Right cardiac atrium (tissue), 5 donors: ENCODE results near the gene CCDC158. TPM values are rescaled to one million over a fixed set of nuclear protein-coding genes. Genes with fewer than 3 reads are reported as not detected.

ENCODE experiments used
- ATAC-seq, 2 donors: fragments of 200-7000 bp; cut with Tn5 transposase; one replicate each; pipeline versions ENCODE4 v1.8.0 to v1.9.1; 2020; ENCODE audit warnings: moderate library complexity in 2 of 2, mild to moderate bottlenecking in 1 of 2
- DNase-seq, 3 donors: peaks; one replicate each; pipeline ENCODE4 v3.0.0-alpha.2; 2020
- H3K27ac ChIP-seq: one replicate; pipeline ENCODE4 v1.5.1; 2013; ENCODE audit warnings: mild to moderate bottlenecking, low read length, control low read depth, moderate library complexity
- H3K27me3 ChIP-seq: one replicate; pipeline ENCODE4 v1.6.1; 2013; ENCODE audit not compliant: control insufficient read depth, insufficient read depth
- H3K4me1 ChIP-seq: one replicate; pipeline ENCODE4 v1.6.1; 2013; ENCODE audit warnings: low read length; ENCODE audit not compliant: control insufficient read depth, insufficient read depth
- H3K4me3 ChIP-seq: one replicate; pipeline ENCODE4 v1.5.1; 2013; ENCODE audit warnings: low read length, control low read depth
- H3K9me3 ChIP-seq: one replicate; pipeline ENCODE4 v1.6.1; 2013; ENCODE audit warnings: low read length; ENCODE audit not compliant: control insufficient read depth
- WGBS: extraction: QIAGEN DNeasy Blood & Tissue Kit; methylation state at CpG from one replicate; pipeline ENCODE4 v1.1.7; 2013; 5-methylcytosine and 5-hydroxymethylcytosine counted together
- intact Hi-C, 4 donors: fragments of 100-400 bp; cut with DNase I; formaldehyde crosslinking; loops; one replicate each; pipeline versions ENCODE4 v1.11.0 to v1.14.0; 2022 to 2023
- polyA plus RNA-seq: library from polyadenylated mRNA; stranded (reverse); fragments of 200-250 nt; gene quantifications from one replicate; pipeline ENCODE4 v1.2.3, GENCODE V29; 2013
- total RNA-seq, 4 donors: library from RNA; stranded (reverse); fragmentation: NEBNext Ultra II Directional; extraction: Animal tissue kit (Norgen Biotek cat#: 25700); gene quantifications; one replicate each; pipeline ENCODE4 v1.2.1, GENCODE V29; 2021
- donor health status: healthy with polysubstance abuse.
- donor health status: DM: no; HTN: yes; CAD: no.
- donor health status: DM: no; HTN: no; CAD: no.
- donor health status: DM: no; HTN: yes; CAD: no; lungs with severe emphysema.
- donor health status: DM: yes; HTN: yes; CAD: no.

Gene CCDC158
- total and polyA plus RNA-seq, 5 donors, result 0.07 to 2.0 (median 1.2) TPM

DNA sequence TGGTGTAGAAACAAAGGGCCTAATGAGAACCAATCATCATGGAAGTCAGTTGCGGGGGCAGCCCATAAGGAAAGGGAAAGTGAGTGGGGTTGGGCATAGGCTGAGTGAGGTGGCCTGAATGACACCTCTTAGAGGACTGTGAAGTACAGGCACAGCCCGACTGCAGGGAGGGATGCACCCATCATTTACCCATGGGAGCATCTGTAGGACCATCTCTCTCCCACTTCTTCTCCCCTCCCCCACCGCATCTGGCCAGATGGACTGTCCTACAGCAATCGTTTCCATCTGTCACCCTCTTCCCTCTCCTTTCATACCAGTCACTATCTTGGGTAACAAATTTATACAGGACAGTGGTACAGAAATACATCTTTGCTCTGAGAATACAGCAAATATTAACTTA is 110.3 kb downstream of the CCDC158 start:
- WGBS, result 67% methylated on average over 4 of the region's 4 CpGs

DNA sequence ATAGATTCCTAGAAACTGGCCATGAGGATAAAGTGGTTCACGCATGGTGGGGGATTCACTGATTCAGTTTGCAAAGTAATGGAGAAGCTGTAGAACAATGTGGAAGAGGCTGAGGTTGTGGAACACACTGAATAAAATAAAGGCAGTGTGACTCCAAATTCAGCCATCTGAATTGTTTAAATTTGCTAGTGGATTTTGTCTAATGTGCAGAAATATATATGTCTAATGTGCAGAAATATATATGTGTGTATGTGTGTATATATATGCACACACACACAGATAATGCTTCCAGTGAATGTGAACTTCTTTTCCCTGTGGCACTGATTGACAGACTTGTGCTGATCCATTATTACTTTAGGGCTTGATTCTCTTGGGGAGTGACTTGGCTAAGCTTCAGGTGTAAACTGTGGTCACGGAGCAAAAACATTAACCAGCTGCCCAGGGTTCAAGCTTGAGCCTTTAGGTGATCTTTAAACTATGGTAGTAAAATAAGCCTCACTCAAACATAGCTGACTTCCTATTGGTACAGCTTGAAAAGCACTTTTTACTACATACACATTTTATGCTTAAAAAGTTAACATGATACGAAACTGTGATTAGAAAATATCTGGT is 110.9 kb downstream of the CCDC158 start:
- H3K27me3 ChIP-seq, result no peaks in the 10 kb centered on the region
- 70% methylated on average over 3 of the region's 3 CpGs for WGBS
- DNase-seq (no peak), ATAC-seq (no peak)
- H3K4me3 ChIP-seq, result no peak overlapping the region
- peaks cover 9% of the 10 kb centered on the region for H3K4me1 ChIP-seq
- no peak overlapping the region for H3K27ac ChIP-seq
- intact Hi-C loops, result loop anchor here in 2 of 4 donors (10.0 kb wide), 2 partner anchors 95 to 125 kb away; partner anchors contain the start of gene SCARB2 (in 1 of the 2)
- no peaks in the 10 kb centered on the region for H3K9me3 ChIP-seq

More for the DNA sequence above, 110.3 kb downstream of the CCDC158 start:
- intact Hi-C loops, result no loop called here
- ATAC-seq, result no peak
- no peak for DNase-seq
- H3K4me3 ChIP-seq, result no peak overlapping the region
- no peaks in the 10 kb centered on the region for H3K27me3 ChIP-seq
- H3K4me1 ChIP-seq, result peaks cover 5% of the 10 kb centered on the region
- no peaks in the 10 kb centered on the region for H3K9me3 ChIP-seq
- peak overlapping the region; percentile 7 for H3K27ac ChIP-seq

DNA sequence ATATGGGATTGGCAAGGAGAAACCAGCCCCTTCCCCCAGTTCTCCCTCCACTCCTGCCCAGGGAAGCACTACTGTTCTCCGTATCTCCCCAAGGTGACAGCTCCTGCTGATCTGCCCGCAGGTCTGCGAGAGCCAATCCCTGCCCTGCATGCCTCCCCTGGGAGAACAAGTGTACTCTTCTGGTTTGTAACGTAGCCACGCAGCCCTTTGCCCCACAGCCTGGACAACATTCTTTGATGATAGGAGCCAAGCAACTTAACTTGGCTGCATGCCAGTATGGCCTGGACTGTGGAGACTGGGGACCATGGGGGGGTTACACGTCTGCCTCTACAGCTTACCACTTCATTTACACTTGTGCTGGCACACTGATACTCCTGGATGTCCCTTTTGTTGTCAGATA is 112.4 kb downstream of the CCDC158 start:
- Histone ChIP-seq H3K9me3 (no peaks in the 10 kb centered on the region), H3K27me3 (no peaks in the 10 kb centered on the region), H3K4me3 (peak overlapping the region; percentile 71), H3K27ac (peak overlapping the region; percentile 72), H3K4me1 (peaks cover 9% of the 10 kb centered on the region)
- DNase-seq, result peak; percentile 71 to 85 (median 83)
- WGBS, result 41% methylated on average over 6 of the region's 6 CpGs
- intact Hi-C loops, result loop anchor here in 2 of 4 donors (10.0 kb wide), 2 partner anchors 94 to 124 kb away; partner anchors contain the start of gene SCARB2 (in 1 of the 2)
- ATAC-seq, result peak; percentile 60 to 72

DNA sequence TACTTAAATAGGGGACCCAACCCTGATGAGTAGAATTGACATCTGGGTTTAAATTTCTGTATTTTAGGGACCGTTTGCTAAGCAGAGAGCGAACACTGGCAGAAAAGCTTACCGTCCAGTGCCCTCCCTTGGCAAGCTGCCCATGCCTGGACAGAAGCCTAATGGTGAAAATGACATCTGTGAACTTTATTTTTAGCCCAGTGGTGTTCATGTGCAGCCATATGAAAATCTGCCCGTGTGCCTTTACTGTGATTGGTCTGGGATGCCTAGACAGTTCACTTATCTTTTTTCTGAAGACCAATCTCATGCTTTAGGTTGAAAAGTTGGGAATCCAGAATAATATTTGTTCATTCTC is 113.3 kb downstream of the CCDC158 start:
- no peak for ATAC-seq

DNA sequence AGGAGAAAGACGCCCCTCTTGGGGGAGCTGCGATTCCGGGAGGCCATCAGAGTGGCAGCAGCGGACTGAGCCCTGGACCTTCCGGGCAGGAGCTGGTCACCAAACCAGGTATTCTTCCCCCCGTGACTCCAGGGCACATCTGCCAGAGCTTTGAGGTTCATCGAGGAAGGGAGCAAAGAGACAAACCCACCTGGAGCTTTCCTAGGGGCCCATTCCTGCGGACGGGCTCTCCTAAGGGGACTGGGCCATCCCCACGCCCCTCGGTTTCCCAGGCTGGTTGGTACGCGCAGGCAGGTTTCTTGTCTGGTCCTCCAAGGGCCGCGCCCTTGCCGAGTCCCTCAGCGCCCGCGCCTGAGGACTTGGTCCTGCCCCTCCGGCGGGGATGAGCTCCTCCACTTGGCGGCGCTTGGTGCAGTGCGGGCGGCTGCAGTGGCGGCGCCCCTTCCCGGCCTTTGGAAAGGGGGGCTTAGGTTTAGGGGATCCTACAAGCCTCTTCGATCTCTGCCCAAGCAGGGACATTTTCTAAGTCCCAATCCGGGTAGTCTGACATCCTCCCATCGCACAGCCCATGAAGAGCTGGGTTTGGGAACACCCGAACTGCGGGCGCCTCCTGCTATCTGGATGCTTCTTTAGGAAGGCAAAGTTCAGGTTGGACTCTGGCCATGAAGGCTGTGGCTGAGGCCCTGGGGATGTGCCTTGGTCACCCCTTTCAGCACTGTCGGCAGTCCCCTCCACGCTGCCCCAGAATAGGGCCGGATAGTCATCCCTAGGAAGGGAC is 113.9 kb downstream of the CCDC158 start:
- intact Hi-C loops, result loop anchor here in 2 of 4 donors (10.0 kb wide), 2 partner anchors 92 to 122 kb away; partner anchors contain the start of gene SCARB2 (in 1 of the 2)
- Histone ChIP-seq H3K4me1 (peaks cover 9% of the 10 kb centered on the region), H3K4me3 (peak overlapping the region; percentile 71), H3K27ac (peak overlapping the region; percentile 72), H3K9me3 (no peaks in the 10 kb centered on the region), H3K27me3 (no peaks in the 10 kb centered on the region)
- DNase-seq (peak; percentile 63 to 86 (median 86)), ATAC-seq (peak; percentile 64 to 68)
- whole genome bisulfite sequencing, result 4% methylated on average over 37 of the region's 37 CpGs

More for the DNA sequence above, 113.3 kb downstream of the CCDC158 start:
- Histone ChIP-seq H3K27ac (peak overlapping the region; percentile 72), H3K9me3 (no peaks in the 10 kb centered on the region), H3K27me3 (no peaks in the 10 kb centered on the region), H3K4me3 (peak overlapping the region; percentile 71), H3K4me1 (peaks cover 9% of the 10 kb centered on the region)
- intact Hi-C loops, result loop anchor here in 2 of 4 donors (10.0 kb wide), 2 partner anchors 93 to 123 kb away; partner anchors contain the start of gene SCARB2 (in 1 of the 2)
- WGBS, result 36% methylated on average over 4 of the region's 4 CpGs
- DNase-seq, result peak; percentile 53 to 79 (median 77)

DNA sequence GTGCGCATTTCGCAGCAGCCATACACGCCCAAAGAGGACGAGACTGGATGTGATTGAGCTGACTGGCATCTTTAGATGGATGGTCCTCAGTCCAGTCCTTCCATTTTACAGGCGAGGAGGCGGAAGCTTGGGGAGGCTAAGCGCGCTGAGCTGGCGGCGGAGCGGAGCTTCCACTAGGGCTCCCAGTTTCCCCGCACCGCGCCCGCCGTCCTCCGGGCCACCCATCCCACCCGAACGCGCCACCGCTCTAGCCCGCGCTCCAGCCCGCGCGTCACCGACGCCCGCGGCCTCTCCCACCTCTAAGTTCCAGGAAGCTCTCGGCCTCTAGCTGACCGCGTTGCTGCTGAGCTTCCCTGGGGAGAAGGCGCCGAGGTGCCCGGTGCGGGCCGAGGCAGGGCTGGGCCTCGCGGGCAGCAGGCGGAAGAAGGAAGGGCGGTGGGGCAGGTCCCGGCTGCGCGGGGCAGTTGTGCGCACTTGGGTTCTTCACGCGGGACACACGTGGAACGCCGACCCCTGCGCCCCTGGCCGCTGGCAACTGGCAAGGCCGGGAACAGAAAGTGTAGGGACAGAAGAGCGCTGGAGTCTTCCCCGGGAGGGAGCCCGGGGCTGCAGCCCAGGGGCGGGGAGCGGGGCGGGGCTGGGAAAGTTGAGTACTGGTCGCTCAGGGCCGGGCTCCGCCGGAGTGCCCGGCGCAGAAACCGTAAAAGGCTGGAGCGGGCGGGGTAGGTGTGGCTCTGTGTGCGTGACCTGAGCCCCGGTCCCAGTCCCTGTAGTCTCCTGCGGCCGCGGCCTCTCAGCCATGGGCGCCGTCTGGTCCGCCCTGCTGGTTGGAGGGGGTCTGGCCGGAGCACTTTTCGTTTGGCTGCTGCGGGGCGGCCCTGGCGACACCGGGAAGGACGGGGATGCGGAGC is 114.7 kb downstream of the CCDC158 start, which contains the start of gene STBD1:
STBD1 (plus strand) TSS at position 763 of the 911 bp plus-strand sequence; CDS start at position 800, 37 bp downstream.
- peak; percentile 91 to 92 for ATAC-seq
- Histone ChIP-seq H3K27ac (peak within 1 kb of the TSS; percentile 72), H3K4me3 (peak within 1 kb of the TSS; percentile 71), H3K4me1 (peaks cover 9% of the 10 kb centered on the region), H3K9me3 (no peaks in the 10 kb centered on the region), H3K27me3 (no peaks in the 10 kb centered on the region)
- under 1% methylated on average over 85 of the region's 85 CpGs for WGBS
- DNase-seq, result peak; percentile 84 to 92 (median 92)
- intact Hi-C loops, result loop anchor here in 2 of 4 donors (10.0 kb wide), 2 partner anchors 91 to 121 kb away; partner anchors contain the start of gene SCARB2 (in 1 of the 2)

DNA sequence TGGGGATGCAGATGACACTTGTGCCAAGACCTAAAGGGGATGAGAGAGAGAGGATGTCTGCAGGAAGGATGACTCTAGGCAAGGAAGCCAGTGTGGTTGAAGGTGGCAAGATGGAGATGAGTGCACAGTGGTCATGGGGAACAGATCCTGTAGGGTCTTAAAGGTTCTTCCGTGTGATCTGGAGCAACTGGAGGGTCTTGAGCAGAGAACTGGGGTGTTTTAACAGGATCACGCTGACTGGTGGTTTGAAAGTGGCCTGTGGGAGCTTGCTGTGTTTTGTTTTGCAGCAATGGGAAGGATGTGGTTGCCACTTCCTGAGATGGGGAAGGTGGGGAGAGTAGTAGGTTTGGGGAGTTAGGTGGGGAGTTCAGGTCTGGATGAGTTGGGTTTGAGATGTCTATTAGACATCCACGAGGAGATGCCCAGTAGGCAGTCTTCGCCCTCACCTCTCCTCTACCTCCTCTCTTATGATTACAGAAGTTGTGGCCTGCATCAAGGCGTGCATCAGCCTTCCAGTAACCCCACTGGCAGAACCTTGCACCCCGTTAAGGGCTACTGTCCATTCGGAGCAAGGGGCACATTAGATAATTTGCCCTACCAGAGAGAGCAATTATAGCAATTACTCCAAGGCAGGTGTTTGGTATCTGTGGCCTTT is 115.8 kb downstream of the CCDC158 start:
- intact Hi-C loops, result loop anchor here in 2 of 4 donors (10.0 kb wide), 2 partner anchors 90 to 120 kb away; partner anchors contain the start of gene SCARB2 (in 1 of the 2)
- H3K27ac ChIP-seq, result no peak overlapping the region

DNA sequence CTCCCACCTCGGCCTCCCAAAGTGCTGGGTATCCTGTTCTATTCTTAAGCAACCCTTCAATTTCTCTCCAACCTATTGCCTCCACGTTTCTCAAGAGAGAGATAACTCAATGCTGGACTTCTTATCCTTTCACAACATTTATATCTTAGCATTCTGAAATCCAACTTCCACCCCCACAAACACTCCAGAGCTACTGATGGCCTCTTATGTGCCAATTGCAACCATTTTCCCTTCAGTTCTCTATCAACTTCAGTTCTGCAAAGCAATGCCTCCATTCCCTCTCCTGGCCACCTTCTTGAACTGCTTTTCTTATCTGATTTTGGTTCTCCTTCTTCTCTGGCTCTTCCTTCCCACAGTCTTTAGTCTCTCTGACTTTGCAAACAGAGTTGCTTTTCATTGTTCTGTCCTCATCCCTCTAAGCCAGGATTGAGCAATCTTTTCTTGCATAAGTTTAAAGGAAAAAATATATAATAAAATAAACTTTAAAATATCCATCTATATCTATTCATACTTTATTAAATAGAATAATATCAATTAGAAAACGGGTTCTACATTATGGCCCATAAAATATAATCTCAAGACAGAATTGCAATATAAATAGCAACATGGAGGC is 118.0 kb downstream of the CCDC158 start:
- DNase-seq (no peak), ATAC-seq (no peak)
- no peaks in the 10 kb centered on the region for H3K27me3 ChIP-seq
- peaks cover 6% of the 10 kb centered on the region for H3K4me1 ChIP-seq
- intact Hi-C loops, result loop anchor here in 2 of 4 donors (10.0 kb wide), 2 partner anchors 88 to 118 kb away; partner anchors contain the start of gene SCARB2 (in 1 of the 2)
- H3K9me3 ChIP-seq, result no peaks in the 10 kb centered on the region
- WGBS, result 69% methylated on average over 3 of the region's 3 CpGs
- no peak overlapping the region for H3K4me3 ChIP-seq
- no peak overlapping the region for H3K27ac ChIP-seq

More for the DNA sequence above, 115.8 kb downstream of the CCDC158 start:
- 84% methylated on average over 7 of the region's 7 CpGs for WGBS
- DNase-seq (no peak), ATAC-seq (no peak)
- Histone ChIP-seq H3K4me1 (peaks cover 9% of the 10 kb centered on the region), H3K27me3 (no peaks in the 10 kb centered on the region), H3K9me3 (no peaks in the 10 kb centered on the region), H3K4me3 (peak overlapping the region; percentile 71)

DNA sequence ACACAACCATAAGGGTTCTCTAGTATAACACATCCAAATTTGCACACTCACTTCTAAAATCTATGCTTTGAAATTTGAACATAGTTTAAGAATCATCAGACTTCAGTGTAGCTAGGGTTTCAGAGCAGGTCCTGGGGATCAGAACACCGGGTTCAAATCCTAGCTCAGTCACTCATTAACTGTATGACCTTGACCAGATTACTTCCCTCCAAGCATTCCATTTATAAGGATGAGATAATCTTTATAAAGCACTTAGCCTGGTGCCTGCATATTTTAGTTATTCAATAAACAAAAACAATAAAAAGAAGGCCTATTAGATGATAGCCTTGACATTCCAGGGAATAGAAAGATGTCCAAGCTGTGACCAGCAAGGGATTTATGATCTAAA is 119.2 kb downstream of the CCDC158 start:
- 59% methylated on average over 1 of the region's 1 CpG for WGBS
- intact Hi-C loops, result loop anchor here in 2 of 4 donors (10.0 kb wide), 2 partner anchors 87 to 117 kb away; partner anchors contain the start of gene SCARB2 (in 1 of the 2)
- Histone ChIP-seq H3K4me3 (no peak overlapping the region), H3K9me3 (no peaks in the 10 kb centered on the region), H3K27ac (no peak overlapping the region), H3K4me1 (peaks cover 6% of the 10 kb centered on the region), H3K27me3 (no peaks in the 10 kb centered on the region)
- DNase-seq (no peak), ATAC-seq (no peak)
